Urinary bladder (tissue), 4 donors: ENCODE data around the gene TMEM52B. TPM values are rescaled to one million over a fixed set of nuclear protein-coding genes. Genes with fewer than 3 reads are reported as not detected.

Source experiments
- DNase-seq: peaks from one replicate; pipeline ENCODE4 v3.0.0-alpha.2; 2015; ENCODE audit errors: extremely low spot score
- H3K27ac ChIP-seq: one replicate; pipeline ENCODE4 v1.5.1; 2013; ENCODE audit warnings: low read depth, mild to moderate bottlenecking, moderate library complexity
- H3K36me3 ChIP-seq: one replicate; pipeline ENCODE4 v1.6.1; 2013; ENCODE audit warnings: mild to moderate bottlenecking, moderate library complexity; ENCODE audit not compliant: insufficient read depth
- H3K4me1 ChIP-seq: one replicate; pipeline ENCODE4 v1.6.1; 2013; ENCODE audit warnings: mild to moderate bottlenecking, moderate library complexity; ENCODE audit not compliant: insufficient read depth
- H3K4me3 ChIP-seq: one replicate; pipeline ENCODE4 v1.5.1; 2013; ENCODE audit warnings: low read depth, low read length
- WGBS: extraction: QIAGEN DNeasy Blood & Tissue Kit; methylation state at CpG from one replicate; pipeline ENCODE4 v1.1.7; 2013; 5-methylcytosine and 5-hydroxymethylcytosine counted together
- polyA plus RNA-seq: library from polyadenylated mRNA; stranded (reverse); fragments of 200-250 nt; gene quantifications from one replicate; pipeline ENCODE4 v1.2.3, GENCODE V29; 2013
- total RNA-seq: library from RNA; depleted of rRNA; stranded (reverse); fragments of >200 nt; gene quantifications from one replicate; pipeline ENCODE4 v1.2.3, GENCODE V29; 2014
- donor health status: healthy with polysubstance abuse.
- donor health status: healthy.

The TMEM52B gene
- total RNA-seq (0.11 TPM), polyA plus RNA-seq (0.11 TPM)

DNA sequence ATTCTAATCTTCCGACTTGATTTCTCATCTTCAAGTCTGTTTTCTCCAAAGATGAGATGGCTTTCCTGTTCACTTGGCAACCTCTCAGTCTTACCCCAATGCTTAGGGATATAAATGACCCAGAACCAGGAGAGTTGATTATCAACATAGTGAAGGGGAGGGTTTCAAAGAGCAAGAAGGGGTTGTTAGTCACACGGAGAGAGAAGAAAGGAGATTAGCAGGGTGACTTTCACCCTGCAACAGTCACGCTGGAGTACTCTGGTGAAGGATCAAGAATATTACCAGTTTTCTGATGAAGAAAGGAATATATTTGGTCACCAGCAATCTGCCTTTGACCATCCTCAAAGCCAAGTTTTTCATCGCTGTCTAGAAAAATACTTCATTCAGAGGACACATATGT, at the start of gene TMEM52B:
TSS of gene TMEM52B (plus strand) at position 212 of the 400 bp plus-strand sequence. CDS start 543 bp downstream, outside the sequence.
- H3K4me3 ChIP-seq: no peak within 1 kb of the TSS
- H3K27ac ChIP-seq: no peak within 1 kb of the TSS
- DNase-seq: no peak
- no peaks in the 10 kb centered on the region for H3K36me3 ChIP-seq
- WGBS: 73% methylated on average over 4 of the region's 4 CpGs
- peaks cover 2% of the 10 kb centered on the region for H3K4me1 ChIP-seq

DNA sequence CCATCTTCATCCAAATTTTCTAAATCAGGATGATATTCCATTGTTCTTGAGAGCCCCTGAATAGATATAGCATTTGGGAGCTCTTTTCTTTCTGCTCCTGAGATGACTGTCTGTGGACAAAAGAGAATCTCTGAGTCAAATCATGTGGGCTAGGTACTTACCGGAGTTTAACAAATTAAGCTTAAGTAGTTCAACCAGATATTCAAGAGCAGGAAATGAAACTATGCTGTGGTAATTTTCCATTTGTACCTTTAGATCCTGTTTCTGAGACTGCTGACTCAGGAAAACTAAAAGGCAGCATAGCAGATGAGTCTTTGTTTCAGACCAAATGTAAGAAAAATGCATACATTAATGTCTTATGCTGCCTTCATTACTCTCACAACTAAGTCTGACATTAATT, 48.8 kb upstream of the TMEM52B start, which contains the start of gene CLEC7A:
TSS of gene CLEC7A (minus strand) at position 158 of the 400 bp plus-strand sequence. CDS start at position 41, 117 bp downstream.
- 60% methylated on average over 1 of the region's 1 CpG for WGBS
- no peaks in the 10 kb centered on the region for H3K36me3 ChIP-seq
- DNase-seq: no peak
- no peaks in the 10 kb centered on the region for H3K4me1 ChIP-seq
- no peak within 1 kb of the TSS for H3K4me3 ChIP-seq
- H3K27ac ChIP-seq: no peak within 1 kb of the TSS

DNA sequence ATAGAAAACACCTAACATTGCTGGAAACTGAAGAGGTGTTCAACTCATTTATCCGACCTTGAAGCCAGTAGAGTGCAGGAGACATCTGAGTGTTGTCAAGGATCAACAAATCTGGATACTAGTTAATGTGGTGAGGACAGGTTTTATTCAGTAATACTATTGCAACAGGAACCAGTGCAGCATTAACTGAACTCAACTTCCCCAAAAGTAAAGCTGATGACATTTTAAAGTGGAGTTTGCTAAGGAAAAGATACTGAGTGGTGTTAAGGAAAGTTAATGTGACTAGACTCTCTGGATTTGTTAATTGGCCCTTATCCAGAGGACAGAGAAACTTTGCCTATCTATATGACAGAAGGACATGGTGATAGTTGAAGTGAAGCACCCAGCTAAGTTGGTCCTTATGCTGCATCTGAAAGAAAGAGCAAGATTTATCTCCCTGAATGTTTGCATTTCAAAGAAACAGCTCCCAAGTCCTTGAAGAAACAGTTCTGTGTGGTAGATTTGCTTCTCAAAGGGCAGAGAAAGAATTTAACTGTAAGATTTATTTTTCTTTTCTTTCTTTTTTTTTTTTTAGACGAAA, 47.6 kb upstream of the TMEM52B start:
- Histone ChIP-seq H3K36me3 (no peaks in the 10 kb centered on the region), H3K4me3 (no peak overlapping the region), H3K27ac (no peak overlapping the region), H3K4me1 (no peaks in the 10 kb centered on the region)
- no peak for DNase-seq
- 38% methylated on average over 2 of the region's 2 CpGs for WGBS

DNA sequence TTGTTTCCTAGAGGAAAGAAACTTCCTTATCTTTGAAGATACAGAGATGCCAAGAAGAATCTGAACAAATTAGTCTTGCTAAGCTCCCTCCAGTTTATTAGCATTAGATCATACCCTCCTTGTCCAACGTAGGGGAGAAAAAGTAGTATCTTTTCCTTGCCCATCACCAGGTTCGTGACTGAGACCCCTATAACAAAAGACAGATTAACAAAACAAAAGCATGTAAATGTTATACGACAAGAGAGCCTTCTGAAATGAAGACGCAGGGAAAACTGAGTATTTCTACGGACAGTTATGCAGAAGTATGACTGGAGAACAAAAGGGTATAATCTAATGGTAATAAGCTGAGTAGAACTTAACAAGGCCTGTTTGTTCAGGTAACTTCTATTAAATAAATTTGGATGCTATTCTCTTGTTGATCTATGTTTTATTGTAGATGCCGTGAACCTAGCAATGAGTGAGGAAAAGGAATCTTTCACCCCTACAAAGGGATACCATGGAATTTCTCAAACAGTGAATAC, 45.9 kb upstream of the TMEM52B start:
- WGBS: 65% methylated on average over 6 of the region's 6 CpGs
- Histone ChIP-seq H3K4me3 (no peak overlapping the region), H3K36me3 (no peaks in the 10 kb centered on the region), H3K4me1 (no peaks in the 10 kb centered on the region), H3K27ac (no peak overlapping the region)
- DNase-seq: no peak

DNA sequence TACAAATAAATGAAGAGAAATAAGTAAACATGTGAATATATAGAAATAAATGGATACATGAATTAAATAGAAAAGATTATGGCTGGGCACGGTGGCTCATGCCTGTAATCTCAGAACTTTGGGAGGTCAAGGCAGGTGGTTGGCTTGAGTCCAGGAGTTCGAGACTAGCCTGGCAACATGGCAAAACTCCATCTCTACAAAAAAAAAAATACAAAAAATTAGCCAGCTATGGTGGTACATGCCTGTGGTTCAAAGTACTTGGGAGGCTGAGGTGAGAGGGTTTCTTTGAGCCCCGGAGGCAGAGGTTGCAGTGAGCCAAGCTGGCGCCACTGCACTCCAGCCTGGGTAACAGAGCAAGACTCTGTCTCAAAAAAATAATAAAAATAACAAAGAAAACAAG, 43.7 kb upstream of the TMEM52B start:
- no peak for DNase-seq
- WGBS: 79% methylated on average over 4 of the region's 4 CpGs
- H3K4me1 ChIP-seq: no peaks in the 10 kb centered on the region
- H3K36me3 ChIP-seq: no peaks in the 10 kb centered on the region
- H3K4me3 ChIP-seq: no peak overlapping the region
- H3K27ac ChIP-seq: no peak overlapping the region

DNA sequence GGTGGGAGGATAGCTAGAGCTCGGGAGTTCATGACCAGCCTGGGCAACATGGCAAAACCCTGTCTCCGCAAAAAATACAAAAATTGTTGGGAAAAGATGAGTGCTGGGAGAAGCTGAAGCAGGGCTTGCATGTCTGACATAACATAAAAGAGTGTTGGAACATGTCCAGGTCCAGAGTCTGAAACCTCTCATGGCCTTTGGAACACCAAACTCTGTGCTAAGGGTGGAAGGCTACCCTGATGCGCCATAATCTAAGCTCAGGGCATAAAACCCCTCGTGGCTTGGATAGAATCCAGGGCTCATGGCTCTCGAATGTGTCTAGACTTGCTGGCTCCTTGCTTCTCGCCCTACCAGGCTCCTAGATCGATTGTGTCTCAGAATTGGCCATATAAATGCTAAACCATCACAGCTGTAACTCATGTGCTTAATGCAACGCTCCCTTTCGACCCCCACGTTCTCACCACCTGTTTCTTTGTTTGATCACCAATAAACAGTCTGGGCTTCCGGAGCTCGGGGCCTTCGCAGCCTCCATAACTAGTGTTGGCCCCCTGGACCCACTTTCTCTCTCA, 42.1 kb upstream of the TMEM52B start:
- H3K4me1 ChIP-seq: no peaks in the 10 kb centered on the region
- no peak overlapping the region for H3K4me3 ChIP-seq
- no peak overlapping the region for H3K27ac ChIP-seq
- WGBS: 75% methylated on average over 13 of the region's 13 CpGs
- no peak for DNase-seq
- no peaks in the 10 kb centered on the region for H3K36me3 ChIP-seq

DNA sequence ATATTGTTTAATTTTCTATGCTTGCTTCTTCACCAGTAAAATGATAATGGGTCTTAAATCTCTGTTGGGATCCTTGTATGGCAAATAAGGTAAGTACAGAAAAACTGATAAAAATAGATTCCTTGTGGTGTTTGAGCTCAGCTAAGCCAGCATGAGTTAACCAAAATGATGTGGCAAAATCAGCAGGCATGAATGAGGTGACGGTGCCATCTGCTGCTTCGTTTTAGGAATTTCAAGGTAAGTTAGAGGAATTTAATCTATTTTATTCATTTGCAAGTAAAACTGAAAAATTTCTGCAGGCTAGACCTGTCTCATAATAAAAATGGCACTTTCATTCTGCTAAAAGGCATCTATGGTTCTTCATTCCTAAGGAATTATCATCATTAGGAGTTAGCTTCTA, 38.8 kb upstream of the TMEM52B start:
- WGBS: 29% methylated on average over 2 of the region's 2 CpGs
- Histone ChIP-seq H3K4me3 (no peak overlapping the region), H3K27ac (no peak overlapping the region), H3K4me1 (no peaks in the 10 kb centered on the region), H3K36me3 (no peaks in the 10 kb centered on the region)
- peak; percentile 35 for DNase-seq

DNA sequence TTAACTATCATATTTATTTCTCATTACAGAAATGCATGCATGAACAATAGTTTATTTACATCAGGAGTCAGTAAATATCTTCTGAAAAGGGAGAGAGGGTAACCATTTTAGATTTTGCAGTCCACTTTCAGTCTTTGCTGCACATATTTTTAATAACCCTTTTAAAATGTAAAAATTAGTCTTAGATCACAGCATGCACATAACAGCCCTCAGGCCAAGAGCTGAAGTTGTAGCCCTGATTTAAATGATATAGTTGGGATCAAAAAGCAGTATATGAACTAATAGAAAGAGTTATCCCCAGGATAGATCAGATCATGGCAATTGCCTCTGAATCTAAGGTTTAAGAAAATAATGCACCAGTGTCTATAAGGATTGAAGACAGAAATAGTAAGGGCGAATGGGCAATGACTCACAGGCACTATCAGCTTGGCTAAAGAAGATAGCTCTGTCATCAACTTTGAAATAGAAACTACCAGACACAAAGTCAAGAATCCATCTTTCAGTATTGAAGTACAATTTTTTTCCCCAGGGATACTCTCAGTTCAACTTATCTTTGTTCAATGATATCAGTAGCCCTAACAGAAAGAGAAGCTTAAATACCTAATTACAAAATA, 35.7 kb upstream of the TMEM52B start:
- no peaks in the 10 kb centered on the region for H3K4me1 ChIP-seq
- WGBS: 37% methylated on average over 1 of the region's 1 CpG
- no peak for DNase-seq
- H3K4me3 ChIP-seq: no peak overlapping the region
- H3K36me3 ChIP-seq: no peaks in the 10 kb centered on the region
- H3K27ac ChIP-seq: no peak overlapping the region

DNA sequence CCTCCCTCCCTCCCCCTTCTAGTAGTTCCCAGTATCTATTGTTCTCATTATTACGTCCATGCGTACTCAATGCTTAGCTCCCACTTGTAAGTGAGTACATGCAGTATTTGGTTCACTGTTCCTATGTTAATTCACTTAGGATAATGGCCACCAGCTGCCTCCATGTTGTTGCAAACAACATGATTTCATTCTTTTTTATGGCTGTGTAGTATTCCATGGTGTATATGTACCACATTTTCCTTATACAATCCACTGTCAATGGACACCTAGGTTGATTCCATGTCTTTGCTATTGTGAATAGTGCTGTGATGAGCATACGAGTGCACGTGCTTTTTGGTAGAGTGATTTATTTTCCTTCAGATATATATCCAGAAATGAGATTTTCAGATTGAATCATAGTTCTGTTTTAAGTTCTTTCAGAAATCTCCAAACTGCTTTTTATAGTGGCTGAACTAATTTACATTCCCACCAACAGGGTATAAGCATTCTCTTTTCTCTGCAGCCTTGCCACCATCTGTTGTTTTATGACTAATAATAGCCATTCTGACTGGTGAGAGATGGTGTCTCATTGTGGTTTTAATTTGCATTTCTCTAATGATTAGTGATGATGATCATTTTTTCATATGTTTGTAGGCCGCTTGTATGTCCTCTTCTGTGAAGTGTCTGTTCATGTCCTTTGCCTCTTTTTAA, 31.0 kb upstream of the TMEM52B start:
- DNase-seq: no peak
- Histone ChIP-seq H3K4me3 (no peak overlapping the region), H3K27ac (no peak overlapping the region), H3K36me3 (no peaks in the 10 kb centered on the region), H3K4me1 (no peaks in the 10 kb centered on the region)
- WGBS: 87% methylated on average over 5 of the region's 5 CpGs

DNA sequence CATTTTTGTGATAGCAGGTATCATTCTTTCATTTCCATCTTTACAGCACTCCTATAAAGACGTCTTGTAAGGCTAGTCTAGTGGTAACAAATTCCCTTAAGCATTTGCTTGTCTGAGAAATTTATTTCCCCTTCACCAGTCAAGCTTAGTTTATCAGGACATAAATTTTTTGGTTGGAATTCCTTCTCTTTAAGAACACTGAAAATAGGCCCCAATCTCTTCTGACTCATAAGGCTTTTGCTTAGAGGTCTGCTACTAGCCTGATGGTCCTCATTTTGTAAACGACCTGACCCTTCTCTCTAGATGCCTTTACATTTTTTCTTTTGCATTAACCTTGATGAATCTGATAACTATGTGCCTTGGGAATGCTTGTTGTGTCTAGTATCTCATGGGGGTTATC, 27.2 kb upstream of the TMEM52B start:
- Histone ChIP-seq H3K4me3 (no peak overlapping the region), H3K27ac (no peak overlapping the region), H3K36me3 (no peaks in the 10 kb centered on the region), H3K4me1 (no peaks in the 10 kb centered on the region)
- WGBS: 62% methylated on average over 2 of the region's 2 CpGs
- no peak for DNase-seq

DNA sequence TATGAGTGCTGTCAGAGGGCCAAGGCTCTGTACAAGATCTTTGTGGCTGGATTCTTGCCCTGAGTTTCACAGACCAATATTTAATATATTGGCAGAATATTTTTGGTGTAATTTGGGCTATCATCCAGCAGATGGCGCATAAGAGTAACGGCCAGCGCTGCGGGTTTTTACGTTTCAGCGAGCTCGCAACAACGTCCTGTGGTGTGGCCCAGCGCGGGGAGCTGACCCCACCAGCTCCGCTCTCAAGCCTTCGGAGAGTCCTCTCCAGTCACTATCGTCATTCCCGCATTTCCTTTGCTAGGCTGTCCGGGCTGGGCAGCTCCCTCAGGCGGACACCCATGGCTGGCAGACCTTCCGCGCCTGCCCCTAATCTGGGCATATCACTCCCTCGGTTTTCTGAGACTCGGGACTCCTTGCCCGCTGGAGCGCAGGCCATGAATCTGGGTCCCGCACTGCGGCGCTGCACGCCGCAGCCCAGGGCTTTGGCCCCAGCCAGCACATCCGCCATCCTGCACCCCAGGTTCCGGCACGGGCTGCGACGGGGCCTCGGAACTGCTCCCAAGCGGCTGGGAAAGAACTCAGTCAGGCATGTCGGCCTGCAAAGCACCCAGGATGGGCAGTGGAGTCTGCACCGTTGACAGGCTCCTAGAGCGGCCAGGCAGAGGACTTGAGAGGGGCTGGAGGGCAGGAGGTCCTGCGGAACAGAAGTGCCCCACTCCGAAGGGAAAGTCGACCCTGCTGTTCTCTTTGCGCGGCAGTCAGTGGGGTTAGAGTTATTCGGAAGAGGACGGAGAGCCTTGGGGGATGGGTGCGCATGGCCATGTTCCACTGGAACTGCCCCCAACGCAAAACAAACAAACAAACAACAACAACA, 25.3 kb upstream of the TMEM52B start:
- Histone ChIP-seq H3K4me1 (no peaks in the 10 kb centered on the region), H3K36me3 (no peaks in the 10 kb centered on the region), H3K4me3 (peak overlapping the region; percentile 51), H3K27ac (peak overlapping the region; percentile 11)
- WGBS: 6% methylated on average over 46 of the region's 46 CpGs
- DNase-seq: no peak

DNA sequence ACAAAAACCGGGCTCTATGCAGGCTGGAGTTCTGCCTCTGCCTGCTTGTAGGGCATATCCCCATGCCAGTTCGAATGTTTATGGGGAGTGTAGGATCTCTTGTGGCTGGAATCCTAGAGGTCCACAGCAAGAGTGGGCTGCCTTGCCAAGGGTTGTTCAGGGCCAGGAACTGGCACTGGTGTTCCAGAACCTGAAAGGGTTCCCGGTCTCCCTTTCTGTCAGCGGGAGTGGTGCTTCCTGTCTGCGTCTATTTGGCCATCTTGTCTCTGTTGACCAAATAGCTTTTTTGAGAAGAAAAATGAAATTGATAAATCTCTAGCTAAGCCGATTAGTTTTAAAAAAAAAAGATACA, 24.7 kb upstream of the TMEM52B start:
- no peak overlapping the region for H3K27ac ChIP-seq

DNA sequence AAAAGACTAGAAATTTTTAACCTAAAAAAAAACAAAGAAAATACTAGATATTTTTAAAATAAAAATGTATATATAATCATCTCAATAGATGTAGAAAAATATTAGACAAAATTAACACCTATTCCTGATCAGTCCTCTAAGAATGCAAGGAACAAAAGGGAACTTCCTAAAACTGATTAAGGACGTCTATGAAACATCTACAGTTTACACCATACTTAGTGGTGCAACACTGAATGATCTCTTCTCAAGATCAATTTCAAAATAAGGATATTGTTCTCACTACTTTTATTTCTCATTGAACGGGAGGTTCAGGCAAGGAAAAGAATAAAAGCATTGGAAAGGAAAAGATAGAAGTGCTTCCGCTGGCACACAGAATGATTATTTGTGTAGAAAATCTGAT, 22.9 kb upstream of the TMEM52B start:
- no peak overlapping the region for H3K4me3 ChIP-seq
- DNase-seq: no peak
- H3K36me3 ChIP-seq: no peaks in the 10 kb centered on the region
- 82% methylated on average over 3 of the region's 3 CpGs for WGBS
- no peaks in the 10 kb centered on the region for H3K4me1 ChIP-seq
- H3K27ac ChIP-seq: no peak overlapping the region

More for the DNA sequence above, 24.7 kb upstream of the TMEM52B start:
- 67% methylated on average over 6 of the region's 6 CpGs for WGBS
- H3K36me3 ChIP-seq: no peaks in the 10 kb centered on the region
- no peak overlapping the region for H3K4me3 ChIP-seq
- no peak for DNase-seq
- no peaks in the 10 kb centered on the region for H3K4me1 ChIP-seq
